GM06990 (cell line): ENCODE measurements around the gene TP53RK.

Experiments
- DNase-seq: peaks from one replicate; pipeline ENCODE4 v3.0.0-alpha.2; 2011; ENCODE audit not compliant: insufficient read length; ENCODE audit errors: extremely low read depth
- H3K27me3 ChIP-seq: replicated peaks from 2 replicates; pipeline ENCODE4 v1.6.0; 2011; ENCODE audit warnings: low read length; ENCODE audit not compliant: control insufficient read depth, insufficient read depth
- H3K36me3 ChIP-seq: 2 replicates; pipeline ENCODE4 v1.5.1; 2011; ENCODE audit warnings: low read length; ENCODE audit not compliant: control insufficient read depth, insufficient read depth
- H3K4me3 ChIP-seq: replicated peaks from 2 replicates; pipeline ENCODE4 v1.5.1; 2011; ENCODE audit warnings: low read depth, mild to moderate bottlenecking, control low read depth, low read length
- CTCF ChIP-seq: IDR thresholded peaks from 2 replicates; pipeline ENCODE4 v1.5.1; 2011; ENCODE audit warnings: low read length, control low read depth, mild to moderate bottlenecking, inconsistent platforms; ENCODE audit not compliant: insufficient read depth, poor library complexity, severe bottlenecking

Gene TP53RK

GRCh38 chr20:46704714-46705377 lies 15.6 kb upstream of the TP53RK start:
- no peaks in the 10 kb centered on the region for H3K36me3 ChIP-seq
- no peak overlapping the region for H3K4me3 ChIP-seq
- TF ChIP-seq CTCF, result no peak
- no peak for DNase-seq
- no peaks in the 10 kb centered on the region for H3K27me3 ChIP-seq

- H3K4me3 ChIP-seq, result no peak overlapping the region
- no peak for TF ChIP-seq CTCF
Observed at GRCh38 chr20:46703435-46703834, 14.2 kb upstream of the TP53RK start.

GRCh38 chr20:46702447-46703203 lies 13.4 kb upstream of the TP53RK start:
- Histone ChIP-seq H3K4me3 (no peak overlapping the region), H3K36me3 (no peaks in the 10 kb centered on the region), H3K27me3 (no peaks in the 10 kb centered on the region)
- no peak for TF ChIP-seq CTCF
- no peak for DNase-seq

More at GRCh38 chr20:46703435-46703834, 14.2 kb upstream of the TP53RK start:
- DNase-seq, result no peak
- Histone ChIP-seq H3K27me3 (no peaks in the 10 kb centered on the region), H3K36me3 (no peaks in the 10 kb centered on the region)

- no peak for DNase-seq
- Histone ChIP-seq H3K27me3 (no peaks in the 10 kb centered on the region), H3K36me3 (no peaks in the 10 kb centered on the region), H3K4me3 (no peak overlapping the region)
- TF ChIP-seq CTCF, result no peak
Observed at GRCh38 chr20:46701986-46702385, 12.7 kb upstream of the TP53RK start.

GRCh38 chr20:46701556-46701955 lies 12.3 kb upstream of the TP53RK start:
- Histone ChIP-seq H3K27me3 (no peaks in the 10 kb centered on the region), H3K4me3 (no peak overlapping the region), H3K36me3 (no peaks in the 10 kb centered on the region)
- TF ChIP-seq CTCF, result no peak
- DNase-seq, result no peak
